Astrocyte (in vitro differentiated cells and primary cell): ENCODE measurements around the gene CLASP1. TPM values are rescaled to one million over a fixed set of nuclear protein-coding genes. Genes with fewer than 3 reads are reported as not detected.

ENCODE experiments used
- DNase-seq: peaks from one replicate; pipeline ENCODE4 v3.0.0-alpha.2; 2010; ENCODE audit warnings: low read depth
- FAIRE-seq: peaks from 2 replicates; lab custom pipeline; 2011; peaks lifted over from hg19 to GRCh38; lab: Jason Lieb, UNC
- H2AFZ ChIP-seq: 2 replicates; pipeline ENCODE4 v1.6.0; 2012; ENCODE audit warnings: low read depth, low read length, inconsistent platforms
- H3K27ac ChIP-seq: 2 replicates; pipeline ENCODE4 v1.5.1; 2011; ENCODE audit warnings: low read depth, low read length, inconsistent platforms
- H3K27me3 ChIP-seq: 2 replicates; pipeline ENCODE4 v1.6.0; 2011; ENCODE audit warnings: low read length, inconsistent platforms; ENCODE audit not compliant: insufficient read depth
- H3K36me3 ChIP-seq: 2 replicates; pipeline ENCODE4 v1.5.1; 2011; ENCODE audit warnings: low read length, inconsistent platforms; ENCODE audit not compliant: insufficient read depth
- H3K4me1 ChIP-seq: 2 replicates; pipeline ENCODE4 v1.5.1; 2011; ENCODE audit warnings: low read length, inconsistent platforms; ENCODE audit not compliant: insufficient read depth
- H3K4me2 ChIP-seq: 2 replicates; pipeline ENCODE4 v1.6.0; 2012; ENCODE audit warnings: low read length, inconsistent platforms
- H3K4me3 ChIP-seq: 2 replicates; pipeline ENCODE4 v1.5.1; 2011; ENCODE audit warnings: low read depth, mild to moderate bottlenecking, low read length, inconsistent platforms; ENCODE audit not compliant: insufficient read depth
- H3K79me2 ChIP-seq: 2 replicates; pipeline ENCODE4 v1.6.0; 2012; ENCODE audit warnings: mild to moderate bottlenecking, low read length, inconsistent platforms; ENCODE audit not compliant: insufficient read depth
- H3K9ac ChIP-seq: 2 replicates; pipeline ENCODE4 v1.6.0; 2012; ENCODE audit warnings: mild to moderate bottlenecking, low read length, inconsistent platforms
- H3K9me3 ChIP-seq: 2 replicates; pipeline ENCODE4 v1.5.1; 2012; ENCODE audit warnings: low read depth, mild to moderate bottlenecking, low read length, inconsistent platforms; ENCODE audit not compliant: insufficient read depth
- H4K20me1 ChIP-seq: 2 replicates; pipeline ENCODE4 v1.6.0; 2012; ENCODE audit warnings: low read length, inconsistent platforms; ENCODE audit not compliant: insufficient read depth
- H3K27ac Mint-ChIP-seq: one replicate; pipeline ENCODE4 v1.8.0; 2021; ENCODE audit warnings: mild to moderate bottlenecking, mixed read lengths; ENCODE audit not compliant: unreplicated experiment
- H3K27me3 Mint-ChIP-seq: one replicate; pipeline ENCODE4 v1.8.0; 2021; ENCODE audit warnings: low read depth, mixed read lengths; ENCODE audit not compliant: unreplicated experiment
- H3K36me3 Mint-ChIP-seq: one replicate; pipeline ENCODE4 v1.8.0; 2021; ENCODE audit warnings: low read depth, mixed read lengths; ENCODE audit not compliant: unreplicated experiment
- H3K4me1 Mint-ChIP-seq: one replicate; pipeline ENCODE4 v1.8.0; 2021; ENCODE audit warnings: low read depth, mixed read lengths; ENCODE audit not compliant: unreplicated experiment
- H3K4me3 Mint-ChIP-seq: one replicate; pipeline ENCODE4 v1.8.0; 2021; ENCODE audit warnings: mild to moderate bottlenecking, moderate library complexity, mixed read lengths; ENCODE audit not compliant: unreplicated experiment
- H3K9me3 Mint-ChIP-seq: one replicate; pipeline ENCODE4 v1.8.0; 2021; ENCODE audit warnings: mild to moderate bottlenecking, mixed read lengths; ENCODE audit not compliant: unreplicated experiment
- EZH2 ChIP-seq: IDR thresholded peaks from 2 replicates; pipeline ENCODE4 v1.6.1; 2012; ENCODE audit warnings: mild to moderate bottlenecking, low read length, inconsistent platforms; ENCODE audit not compliant: insufficient read depth
- total RNA-seq: library from RNA; stranded (reverse); gene quantifications from 2 replicates; pipeline ENCODE4 v1.2.1, GENCODE V29; 2021
- TF ChIP-seq, protein P1 (sequence below): IDR thresholded peaks from 2 replicates; pipeline ENCODE4 v1.5.1; 2011; ENCODE audit warnings: low read depth, mild to moderate bottlenecking, inconsistent platforms, low read length, moderate library complexity; ENCODE audit not compliant: insufficient read depth

The CLASP1 gene
- total RNA-seq, 1 donor from 2014 or later = 56.7 TPM

DNA sequence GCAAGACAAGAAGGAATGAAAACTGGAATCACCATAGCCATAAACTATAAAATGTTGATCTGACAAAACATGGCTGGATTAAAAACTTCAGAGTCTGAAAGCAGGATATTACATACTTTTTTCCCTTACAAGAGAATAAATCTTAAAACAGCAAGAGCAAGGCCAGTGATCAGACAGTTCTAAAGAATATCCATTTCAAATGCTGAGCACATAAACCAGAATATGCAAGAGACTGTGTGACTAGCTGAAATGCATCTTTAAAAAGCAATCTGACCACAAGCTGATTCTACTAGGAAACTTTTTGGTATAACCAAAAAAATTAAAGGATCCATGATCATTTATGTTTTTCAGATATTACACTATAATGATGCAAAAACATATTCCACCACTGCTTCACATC, 239.3 kb downstream of the CLASP1 start:
- DNase-seq (no peak), FAIRE-seq (peak; percentile 29)
- Histone ChIP-seq H3K79me2 (no peaks in the 10 kb centered on the region), H2AFZ (no peak overlapping the region), H3K27me3 (no peaks in the 10 kb centered on the region), H3K9ac (no peak overlapping the region), H3K4me2 (no peak overlapping the region), H3K9me3 (no peaks in the 10 kb centered on the region), H4K20me1 (no peaks in the 10 kb centered on the region), H3K4me3 (no peak overlapping the region), H3K27ac (no peak overlapping the region), H3K36me3 (peaks cover 24% of the 10 kb centered on the region), H3K4me1 (no peaks in the 10 kb centered on the region)
- Mint-ChIP-seq H3K27me3 (no peaks in the 10 kb centered on the region), H3K4me3 (no peak overlapping the region), H3K27ac (no peak overlapping the region), H3K4me1 (no peaks in the 10 kb centered on the region), H3K9me3 (no peaks in the 10 kb centered on the region), H3K36me3 (peaks cover 14% of the 10 kb centered on the region)
- no peak for TF ChIP-seq EZH2
- TF ChIP-seq, protein P1, sequence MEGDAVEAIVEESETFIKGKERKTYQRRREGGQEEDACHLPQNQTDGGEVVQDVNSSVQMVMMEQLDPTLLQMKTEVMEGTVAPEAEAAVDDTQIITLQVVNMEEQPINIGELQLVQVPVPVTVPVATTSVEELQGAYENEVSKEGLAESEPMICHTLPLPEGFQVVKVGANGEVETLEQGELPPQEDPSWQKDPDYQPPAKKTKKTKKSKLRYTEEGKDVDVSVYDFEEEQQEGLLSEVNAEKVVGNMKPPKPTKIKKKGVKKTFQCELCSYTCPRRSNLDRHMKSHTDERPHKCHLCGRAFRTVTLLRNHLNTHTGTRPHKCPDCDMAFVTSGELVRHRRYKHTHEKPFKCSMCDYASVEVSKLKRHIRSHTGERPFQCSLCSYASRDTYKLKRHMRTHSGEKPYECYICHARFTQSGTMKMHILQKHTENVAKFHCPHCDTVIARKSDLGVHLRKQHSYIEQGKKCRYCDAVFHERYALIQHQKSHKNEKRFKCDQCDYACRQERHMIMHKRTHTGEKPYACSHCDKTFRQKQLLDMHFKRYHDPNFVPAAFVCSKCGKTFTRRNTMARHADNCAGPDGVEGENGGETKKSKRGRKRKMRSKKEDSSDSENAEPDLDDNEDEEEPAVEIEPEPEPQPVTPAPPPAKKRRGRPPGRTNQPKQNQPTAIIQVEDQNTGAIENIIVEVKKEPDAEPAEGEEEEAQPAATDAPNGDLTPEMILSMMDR = no peak

DNA sequence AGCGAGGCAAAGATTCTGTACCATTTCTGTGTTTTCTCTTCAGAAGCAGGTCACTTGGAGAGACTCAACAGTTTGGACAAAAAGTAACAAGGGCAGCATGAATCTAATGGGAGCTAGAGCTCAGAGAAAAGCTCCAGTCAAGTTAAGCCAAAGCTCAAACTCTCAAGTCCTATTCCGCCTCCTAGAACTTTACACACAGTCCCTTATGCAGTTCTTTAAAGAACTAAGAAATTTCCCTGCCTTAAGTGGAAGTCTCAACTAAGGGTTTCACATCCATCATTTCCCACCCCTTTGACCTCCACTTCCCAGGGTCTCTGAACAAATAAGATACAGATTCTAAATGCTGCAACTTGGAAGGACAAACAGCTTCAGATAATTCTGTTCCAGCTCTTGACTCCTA, 239.9 kb downstream of the CLASP1 start:
- H3K27ac ChIP-seq = no peak overlapping the region
- no peaks in the 10 kb centered on the region for H4K20me1 ChIP-seq
- H3K27me3 ChIP-seq = no peaks in the 10 kb centered on the region
- H3K79me2 ChIP-seq = no peaks in the 10 kb centered on the region
- no peak for FAIRE-seq
- H3K9me3 ChIP-seq = no peaks in the 10 kb centered on the region
- H3K4me2 ChIP-seq = no peak overlapping the region
- Mint-ChIP-seq H3K36me3 (peaks cover 14% of the 10 kb centered on the region), H3K27ac (no peak overlapping the region), H3K9me3 (no peaks in the 10 kb centered on the region), H3K27me3 (no peaks in the 10 kb centered on the region), H3K4me3 (no peak overlapping the region), H3K4me1 (no peaks in the 10 kb centered on the region)
- no peak overlapping the region for H2AFZ ChIP-seq
- H3K4me1 ChIP-seq = no peaks in the 10 kb centered on the region
- H3K4me3 ChIP-seq = no peak overlapping the region
- H3K36me3 ChIP-seq = peaks cover 23% of the 10 kb centered on the region
- TF ChIP-seq, protein P1 = no peak
- TF ChIP-seq EZH2 = no peak
- DNase-seq = no peak
- no peak overlapping the region for H3K9ac ChIP-seq

DNA sequence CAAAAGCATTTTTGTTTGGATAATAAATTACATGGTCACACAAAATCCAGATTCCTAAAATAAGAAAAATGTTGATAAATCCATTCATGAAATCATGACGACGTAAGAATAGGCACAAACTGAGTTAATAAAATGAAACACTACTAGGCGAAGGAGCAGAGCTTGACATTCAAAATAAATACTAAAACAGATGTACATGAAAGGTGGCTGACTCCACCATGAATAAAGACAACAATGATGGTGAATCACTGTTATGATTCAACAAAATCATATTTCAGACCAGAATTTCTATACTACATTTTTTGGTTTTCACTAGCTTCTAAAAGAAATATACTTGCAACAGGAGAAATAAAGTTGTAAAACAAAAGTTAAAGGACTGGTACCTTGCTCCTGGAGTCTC, 240.6 kb downstream of the CLASP1 start:
- H4K20me1 ChIP-seq = no peaks in the 10 kb centered on the region
- no peak overlapping the region for H3K27ac ChIP-seq
- no peak overlapping the region for H3K4me3 ChIP-seq
- no peaks in the 10 kb centered on the region for H3K4me1 ChIP-seq
- H3K9ac ChIP-seq = no peak overlapping the region
- H3K27me3 ChIP-seq = no peaks in the 10 kb centered on the region
- Mint-ChIP-seq H3K36me3 (peaks cover 10% of the 10 kb centered on the region), H3K4me3 (no peak overlapping the region), H3K9me3 (no peaks in the 10 kb centered on the region), H3K4me1 (peaks cover under 1% of the 10 kb centered on the region), H3K27me3 (no peaks in the 10 kb centered on the region), H3K27ac (no peak overlapping the region)
- peaks cover 22% of the 10 kb centered on the region for H3K36me3 ChIP-seq
- H3K9me3 ChIP-seq = no peaks in the 10 kb centered on the region
- no peak overlapping the region for H3K4me2 ChIP-seq
- TF ChIP-seq, protein P1 = no peak
- no peak for TF ChIP-seq EZH2
- H3K79me2 ChIP-seq = no peaks in the 10 kb centered on the region
- DNase-seq (peak; percentile 13), FAIRE-seq (no peak)
- no peak overlapping the region for H2AFZ ChIP-seq
